A673 (cell line): ENCODE data around the gene FTO.

Source experiments
- EZH2 ChIP-seq: fragments of 200-600 bp; sonication (generic); IDR thresholded peaks from 2 replicates; pipeline ENCODE4 v1.6.1; 2017; ENCODE audit warnings: borderline replicate concordance, low read depth, mild to moderate bottlenecking, mixed read lengths, antibody characterized with exemption, low read length; ENCODE audit not compliant: poor library complexity, severe bottlenecking
- TF ChIP-seq, protein P1 (sequence below): fragments of 300-800, 200-600 bp; sonication (generic); conservative IDR thresholded peaks from 2 replicates; pipeline ENCODE4 v1.5.1; 2017; ENCODE audit warnings: low read depth, mild to moderate bottlenecking, antibody characterized with exemption, low read length, moderate library complexity, mixed read lengths

DNA sequence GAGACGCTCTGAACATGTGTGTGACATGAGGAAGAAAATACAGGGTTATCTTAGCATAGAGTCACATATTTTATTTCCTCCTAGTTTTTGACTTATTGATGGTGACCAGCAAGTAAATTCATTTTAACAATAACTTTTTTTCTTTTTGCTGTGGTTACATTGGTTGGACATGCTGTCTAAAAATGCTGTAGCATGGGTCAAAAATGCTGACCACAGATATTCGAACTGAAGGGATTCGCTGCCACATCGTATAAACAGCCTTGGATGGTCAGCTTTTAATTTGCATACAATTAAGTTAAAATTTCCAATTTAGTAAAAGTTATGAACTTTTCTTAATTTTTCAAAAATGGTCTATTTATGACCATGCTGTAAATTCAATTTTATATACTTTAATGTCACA, 30.8 kb upstream of the FTO start:
- TF ChIP-seq, protein P1, sequence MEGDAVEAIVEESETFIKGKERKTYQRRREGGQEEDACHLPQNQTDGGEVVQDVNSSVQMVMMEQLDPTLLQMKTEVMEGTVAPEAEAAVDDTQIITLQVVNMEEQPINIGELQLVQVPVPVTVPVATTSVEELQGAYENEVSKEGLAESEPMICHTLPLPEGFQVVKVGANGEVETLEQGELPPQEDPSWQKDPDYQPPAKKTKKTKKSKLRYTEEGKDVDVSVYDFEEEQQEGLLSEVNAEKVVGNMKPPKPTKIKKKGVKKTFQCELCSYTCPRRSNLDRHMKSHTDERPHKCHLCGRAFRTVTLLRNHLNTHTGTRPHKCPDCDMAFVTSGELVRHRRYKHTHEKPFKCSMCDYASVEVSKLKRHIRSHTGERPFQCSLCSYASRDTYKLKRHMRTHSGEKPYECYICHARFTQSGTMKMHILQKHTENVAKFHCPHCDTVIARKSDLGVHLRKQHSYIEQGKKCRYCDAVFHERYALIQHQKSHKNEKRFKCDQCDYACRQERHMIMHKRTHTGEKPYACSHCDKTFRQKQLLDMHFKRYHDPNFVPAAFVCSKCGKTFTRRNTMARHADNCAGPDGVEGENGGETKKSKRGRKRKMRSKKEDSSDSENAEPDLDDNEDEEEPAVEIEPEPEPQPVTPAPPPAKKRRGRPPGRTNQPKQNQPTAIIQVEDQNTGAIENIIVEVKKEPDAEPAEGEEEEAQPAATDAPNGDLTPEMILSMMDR = no peak
- no peak for TF ChIP-seq EZH2
